Spinal cord (tissue), 10 donors: ENCODE measurements around the gene SLC31A2. TPM values are rescaled to one million over a fixed set of nuclear protein-coding genes. Genes with fewer than 3 reads are reported as not detected.
"Not testable (repeated sequence)": the region's sequence is repeated elsewhere in the genome, so short reads cannot be mapped to it uniquely, and the experiment has no call there.

Experiments used
- DNase-seq, 6 donors: peaks; one replicate each; pipeline versions ENCODE4 v3.0.0 to v3.0.0-alpha.2; 2013 to 2015; ENCODE audit warnings: low spot score in 6 of 6, low read depth in 4 of 6
- H3K27ac ChIP-seq: one replicate; pipeline ENCODE4 v1.5.1; 2013; ENCODE audit warnings: low read depth, low read length, control low read depth
- H3K27me3 ChIP-seq: one replicate; pipeline ENCODE4 v1.6.1; 2013; ENCODE audit warnings: low read length; ENCODE audit not compliant: control insufficient read depth, insufficient read depth
- H3K36me3 ChIP-seq: one replicate; pipeline ENCODE4 v1.6.1; 2013; ENCODE audit warnings: low read length; ENCODE audit not compliant: control insufficient read depth, insufficient read depth
- H3K4me1 ChIP-seq: one replicate; pipeline ENCODE4 v1.6.1; 2013; ENCODE audit warnings: low read length; ENCODE audit not compliant: control insufficient read depth, insufficient read depth
- H3K4me3 ChIP-seq: one replicate; pipeline ENCODE4 v1.5.1; 2013; ENCODE audit warnings: low read depth, low read length, control low read depth
- H3K9me3 ChIP-seq: one replicate; pipeline ENCODE4 v1.6.1; 2013; ENCODE audit warnings: low read length; ENCODE audit not compliant: control insufficient read depth, insufficient read depth
- WGBS: methylation state at CpG from one replicate; pipeline ENCODE4 v1.1.5; 2013; ENCODE audit warnings: missing lambda C conversion rate; ENCODE audit not compliant: insufficient coverage; 5-methylcytosine and 5-hydroxymethylcytosine counted together
- long read RNA-seq, 4 donors: transcript quantifications; one replicate each; lab custom pipeline, GENCODE V29; 2026
- polyA plus RNA-seq, 2 donors: library from polyadenylated mRNA; unstranded; fragments of 120-200 nt; gene quantifications; one replicate each; pipeline ENCODE4 v1.2.1, GENCODE V29; 2013; ENCODE audit not compliant: insufficient read length in 2 of 2
- total RNA-seq, 2 donors: library from RNA; depleted of rRNA in 1 of 2; stranded (reverse); fragments of 120-200 nt in 1 of 2; fragments of >200 nt in 1 of 2; gene quantifications; one replicate each; pipeline versions ENCODE4 v1.2.3 to v1.2.4, GENCODE V29; 2013 to 2014
- donor health status: healthy.

SLC31A2 gene, protein sequence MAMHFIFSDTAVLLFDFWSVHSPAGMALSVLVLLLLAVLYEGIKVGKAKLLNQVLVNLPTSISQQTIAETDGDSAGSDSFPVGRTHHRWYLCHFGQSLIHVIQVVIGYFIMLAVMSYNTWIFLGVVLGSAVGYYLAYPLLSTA
- 10 to 100 TPM; 14.9 to 27.7 TPM for total RNA-seq
- polyA plus RNA-seq: 10 to 100 TPM; 17.4 to 20.3 TPM
- long read RNA-seq, donor 1, transcript SLC31A2-201 (4 exons, 1,785 nt): major isoform, 16 of 37 reads
- long read RNA-seq, donor 1, partial matches to known transcripts: 21 of 37 reads
- long read RNA-seq, donor 1, other reads (novel, unspliced or antisense): 0 of 37 reads
- long read RNA-seq, donor 2, partial matches to known transcripts: 0 of 3 reads
- long read RNA-seq, donor 2, other reads (novel, unspliced or antisense): 0 of 3 reads
- long read RNA-seq, donor 3, partial matches to known transcripts: 0 of 1 reads
- long read RNA-seq, donor 3, other reads (novel, unspliced or antisense): 0 of 1 reads
- long read RNA-seq, donor 4, partial matches to known transcripts: 0 of 2 reads
- long read RNA-seq, donor 4, other reads (novel, unspliced or antisense): 0 of 2 reads

DNA sequence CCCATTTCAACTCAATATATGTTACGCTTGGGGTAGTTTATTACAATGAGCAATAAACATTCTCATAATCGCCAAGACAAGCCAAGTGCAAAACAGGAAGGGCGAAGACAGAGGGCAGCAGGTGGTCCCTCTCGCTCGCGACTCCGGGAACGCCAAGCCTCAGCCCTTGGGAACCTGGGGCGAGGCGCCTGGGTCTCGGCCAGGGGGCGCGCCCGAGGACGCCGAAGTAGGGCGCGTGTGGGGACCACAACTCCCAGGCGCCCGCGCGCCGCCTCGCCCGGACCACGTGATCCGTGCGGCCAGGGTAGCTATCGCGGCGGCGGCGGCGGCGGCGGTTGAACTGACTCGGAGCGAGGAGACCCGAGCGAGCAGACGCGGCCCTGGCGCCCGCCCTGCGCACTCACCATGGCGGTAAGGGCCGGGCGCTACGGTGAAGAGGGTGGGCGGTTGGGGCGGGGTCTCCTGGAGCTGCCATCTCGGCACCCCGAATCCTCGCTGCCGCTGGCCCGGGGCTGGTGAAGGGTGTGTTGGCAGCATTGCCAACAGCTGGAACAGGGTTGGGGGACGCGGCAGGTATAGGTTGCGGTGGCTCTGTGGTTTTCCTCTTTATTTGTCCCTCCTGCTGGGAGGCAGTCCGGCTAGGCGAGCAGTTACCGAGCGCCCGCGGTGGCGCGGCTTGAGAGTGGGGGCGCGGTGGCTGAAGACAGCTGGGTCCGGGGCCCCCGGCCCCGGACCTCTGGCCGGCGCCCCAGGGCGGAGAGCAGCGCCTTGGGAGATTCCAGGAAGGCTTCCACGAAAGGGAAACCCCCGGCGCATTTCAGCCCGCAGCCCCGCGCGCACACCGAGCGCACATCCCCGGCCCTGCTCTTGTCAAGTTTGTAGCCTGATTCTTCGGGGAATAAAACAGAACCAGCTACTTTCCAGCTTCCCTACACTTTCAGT lies at the start of gene SLC31A2:
TSS of gene SLC31A2 (plus strand) at position 338 of the 942 bp plus-strand sequence. CDS start at position 406, 68 bp downstream.
- peak; percentile 44 to 95 (median 82) for DNase-seq
- Histone ChIP-seq H3K4me3 (peak within 1 kb of the TSS; percentile 78), H3K9me3 (no peaks in the 10 kb centered on the region), H3K27me3 (no peaks in the 10 kb centered on the region), H3K27ac (peak within 1 kb of the TSS; percentile 20), H3K4me1 (peaks cover 10% of the 10 kb centered on the region), H3K36me3 (no peaks in the 10 kb centered on the region)
- under 1% methylated on average over 86 of the region's 87 CpGs for WGBS

- no CpG with 5 or more reads among the region's 6 CpGs for WGBS
- not testable (repeated sequence) for H3K36me3 ChIP-seq, H3K27me3 ChIP-seq, H3K27ac ChIP-seq, DNase-seq, H3K4me1 ChIP-seq, H3K9me3 ChIP-seq, H3K4me3 ChIP-seq
These were observed 45.5 kb upstream of the SLC31A2 start for GRCh38 chr9:113105345-113105744.

DNA sequence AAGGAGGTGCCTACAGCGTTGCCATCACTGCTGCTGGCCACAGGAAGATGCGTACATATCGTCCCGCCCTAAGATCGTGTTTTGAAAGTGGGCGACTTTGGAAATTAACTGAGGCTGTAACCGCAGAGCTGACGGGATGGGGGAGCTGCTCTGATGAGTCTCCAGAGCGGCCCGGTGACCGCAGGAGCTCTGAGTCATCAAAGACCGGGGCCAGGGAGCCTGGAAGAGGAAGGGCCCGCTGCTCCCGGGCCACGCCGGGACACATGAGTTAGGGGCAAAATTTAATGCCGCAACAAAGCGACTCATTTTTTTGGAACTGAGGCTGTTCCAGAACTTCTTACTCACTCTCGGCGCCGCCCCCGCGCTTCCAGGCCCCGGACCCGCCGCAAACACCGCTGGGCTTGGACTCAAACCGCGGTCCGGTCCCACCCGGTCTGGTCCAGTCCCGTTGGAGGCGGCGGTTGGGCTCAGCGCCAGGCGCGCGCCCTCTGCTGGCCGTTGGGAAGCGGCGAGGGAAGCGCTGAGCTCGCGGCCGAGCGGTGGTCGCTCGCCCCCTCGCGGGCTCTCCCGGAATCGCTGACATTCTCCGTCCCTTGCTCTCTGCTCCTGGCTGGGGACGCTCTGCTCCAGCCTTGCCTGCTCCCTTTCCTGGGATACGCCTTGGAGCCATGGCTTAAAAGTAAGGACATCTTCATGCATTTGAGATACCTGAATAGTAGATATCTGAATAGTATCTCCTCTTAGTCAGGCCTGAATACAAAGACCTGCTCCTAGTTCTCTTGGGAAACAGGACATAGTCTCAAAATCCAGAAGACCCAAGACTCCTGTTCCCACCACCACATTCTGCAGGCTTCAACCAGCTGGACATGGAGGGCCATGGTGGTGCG lies 39.5 kb upstream of the SLC31A2 start:
- H3K9me3 ChIP-seq, H3K36me3 ChIP-seq, H3K4me3 ChIP-seq, H3K27me3 ChIP-seq, H3K27ac ChIP-seq, H3K4me1 ChIP-seq: not testable (repeated sequence)
- DNase-seq: peak in 1 of 6 donors; percentile 16
- WGBS: 2% methylated on average over 9 of the region's 56 CpGs

DNA sequence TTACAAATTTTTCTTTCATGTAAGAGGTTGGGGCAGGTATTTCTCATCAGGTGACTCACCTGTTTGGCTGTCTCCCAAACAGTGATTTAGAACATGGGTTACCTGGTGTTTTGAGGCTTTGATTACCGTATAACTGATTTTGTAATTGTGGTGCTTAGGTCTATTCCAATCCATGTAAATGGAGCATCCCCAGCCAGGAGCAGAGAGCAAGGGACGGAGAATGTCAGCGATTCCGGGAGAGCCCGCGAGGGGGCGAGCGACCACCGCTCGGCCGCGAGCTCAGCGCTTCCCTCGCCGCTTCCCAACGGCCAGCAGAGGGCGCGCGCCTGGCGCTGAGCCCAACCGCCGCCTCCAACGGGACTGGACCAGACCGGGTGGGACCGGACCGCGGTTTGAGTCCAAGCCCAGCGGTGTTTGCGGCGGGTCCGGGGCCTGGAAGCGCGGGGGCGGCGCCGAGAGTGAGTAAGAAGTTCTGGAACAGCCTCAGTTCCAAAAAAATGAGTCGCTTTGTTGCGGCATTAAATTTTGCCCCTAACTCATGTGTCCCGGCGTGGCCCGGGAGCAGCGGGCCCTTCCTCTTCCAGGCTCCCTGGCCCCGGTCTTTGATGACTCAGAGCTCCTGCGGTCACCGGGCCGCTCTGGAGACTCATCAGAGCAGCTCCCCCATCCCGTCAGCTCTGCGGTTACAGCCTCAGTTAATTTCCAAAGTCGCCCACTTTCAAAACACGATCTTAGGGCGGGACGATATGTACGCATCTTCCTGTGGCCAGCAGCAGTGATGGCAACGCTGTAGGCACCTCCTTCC lies 37.9 kb upstream of the SLC31A2 start:
- not testable (repeated sequence) for H3K4me3 ChIP-seq, H3K27me3 ChIP-seq, H3K9me3 ChIP-seq, H3K27ac ChIP-seq, H3K4me1 ChIP-seq, H3K36me3 ChIP-seq
- DNase-seq: peak in 1 of 6 donors; percentile 8
- WGBS: no CpG with 5 or more reads among the region's 54 CpGs

DNA sequence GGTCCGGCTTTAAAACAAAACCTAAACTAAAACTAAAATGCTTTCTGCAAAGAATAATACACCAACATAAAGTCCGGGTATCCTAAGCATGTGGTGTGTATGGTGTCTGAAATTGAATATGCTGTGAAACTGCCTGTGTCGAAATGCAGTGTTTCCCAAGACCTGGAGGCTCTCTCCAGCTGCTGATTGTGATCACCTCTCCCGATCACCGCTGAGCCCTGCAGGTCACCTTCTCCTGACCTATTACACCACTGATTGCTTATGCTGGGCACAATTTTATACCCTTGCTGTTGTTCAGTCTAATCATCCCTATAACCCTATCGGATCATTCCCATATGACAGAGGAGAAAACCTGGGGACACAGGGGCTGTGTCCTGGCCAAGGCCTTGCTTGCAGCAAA lies 32.0 kb upstream of the SLC31A2 start:
- DNase-seq, H3K9me3 ChIP-seq, H3K27me3 ChIP-seq, H3K27ac ChIP-seq, H3K4me3 ChIP-seq, H3K36me3 ChIP-seq, H3K4me1 ChIP-seq: not testable (repeated sequence)
- WGBS: no CpG with 5 or more reads among the region's 6 CpGs

GRCh38 chr9:113125386-113126035 lies 25.3 kb upstream of the SLC31A2 start:
- H3K27ac ChIP-seq: no peak overlapping the region
- H3K27me3 ChIP-seq: peaks cover under 1% of the 10 kb centered on the region
- 69% methylated on average over 2 of the region's 4 CpGs for WGBS
- no peaks in the 10 kb centered on the region for H3K9me3 ChIP-seq
- no peaks in the 10 kb centered on the region for H3K36me3 ChIP-seq
- DNase-seq: no peak
- no peak overlapping the region for H3K4me3 ChIP-seq
- no peaks in the 10 kb centered on the region for H3K4me1 ChIP-seq

GRCh38 chr9:113129466-113129865 lies 21.3 kb upstream of the SLC31A2 start:
- H3K27ac ChIP-seq: no peak overlapping the region
- H3K4me3 ChIP-seq: no peak overlapping the region
- H3K36me3 ChIP-seq: no peaks in the 10 kb centered on the region
- no peaks in the 10 kb centered on the region for H3K9me3 ChIP-seq
- peaks cover 3% of the 10 kb centered on the region for H3K27me3 ChIP-seq
- no peak for DNase-seq
- no peaks in the 10 kb centered on the region for H3K4me1 ChIP-seq

GRCh38 chr9:113129884-113130283 lies 20.9 kb upstream of the SLC31A2 start:
- Histone ChIP-seq H3K4me3 (no peak overlapping the region), H3K9me3 (no peaks in the 10 kb centered on the region), H3K27me3 (peaks cover 3% of the 10 kb centered on the region), H3K36me3 (no peaks in the 10 kb centered on the region), H3K4me1 (no peaks in the 10 kb centered on the region), H3K27ac (no peak overlapping the region)
- no peak for DNase-seq
- WGBS: no CpG with 5 or more reads among the region's 4 CpGs
